Parathyroid adenoma (tissue), 2 donors: Measurements from ENCODE around the gene SFXN1.
A peak's percentile ranks its signal among the peaks of the same experiment; 100 is the strongest.
"Not testable (repeated sequence)": the region's sequence is repeated elsewhere in the genome, so short reads cannot be mapped to it uniquely, and the experiment has no call there.

Experiments
- H2AFZ ChIP-seq: fragments of 300-600 bp; sonication (generic); one replicate; pipeline ENCODE4 v1.7.0; 2017; ENCODE audit warnings: antibody characterized with exemption, mild to moderate bottlenecking
- H3K27ac ChIP-seq: fragments of 300-600 bp; sonication (generic); one replicate; pipeline ENCODE4 v1.7.0; 2017
- H3K27me3 ChIP-seq: fragments of 300-600 bp; sonication (generic); one replicate; pipeline ENCODE4 v1.7.0; 2017; ENCODE audit warnings: low read length; ENCODE audit not compliant: control insufficient read depth, insufficient read depth
- H3K36me3 ChIP-seq: fragments of 300-600 bp; sonication (generic); one replicate; pipeline ENCODE4 v1.7.0; 2017; ENCODE audit warnings: low read length; ENCODE audit not compliant: control insufficient read depth, insufficient read depth
- H3K4me1 ChIP-seq: fragments of 300-600 bp; sonication (generic); one replicate; pipeline ENCODE4 v1.7.0; 2017; ENCODE audit warnings: control low read depth
- H3K4me2 ChIP-seq: fragments of 300-600 bp; sonication (generic); one replicate; pipeline ENCODE4 v1.7.0; 2017; ENCODE audit warnings: low read length
- H3K4me3 ChIP-seq: fragments of 300-600 bp; sonication (generic); one replicate; pipeline ENCODE4 v1.7.0; 2017; ENCODE audit warnings: low read depth, low read length
- H3K79me2 ChIP-seq: fragments of 300-600 bp; sonication (generic); one replicate; pipeline ENCODE4 v1.7.0; 2017; ENCODE audit warnings: control low read depth
- H3K9ac ChIP-seq: fragments of 300-600 bp; sonication (generic); one replicate; pipeline ENCODE4 v1.7.0; 2017; ENCODE audit warnings: mild to moderate bottlenecking
- H3K9me3 ChIP-seq: fragments of 300-600 bp; sonication (generic); one replicate; pipeline ENCODE4 v1.7.0; 2017; ENCODE audit warnings: low read length; ENCODE audit not compliant: control insufficient read depth
- CTCF ChIP-seq: fragments of 300-600 bp; sonication (generic); IDR thresholded peaks from one replicate; pipeline ENCODE4 v1.7.0; 2017; ENCODE audit warnings: antibody characterized with exemption, mild to moderate bottlenecking
- donor health status: primary hyperparathyroidism.

The SFXN1 gene

DNA sequence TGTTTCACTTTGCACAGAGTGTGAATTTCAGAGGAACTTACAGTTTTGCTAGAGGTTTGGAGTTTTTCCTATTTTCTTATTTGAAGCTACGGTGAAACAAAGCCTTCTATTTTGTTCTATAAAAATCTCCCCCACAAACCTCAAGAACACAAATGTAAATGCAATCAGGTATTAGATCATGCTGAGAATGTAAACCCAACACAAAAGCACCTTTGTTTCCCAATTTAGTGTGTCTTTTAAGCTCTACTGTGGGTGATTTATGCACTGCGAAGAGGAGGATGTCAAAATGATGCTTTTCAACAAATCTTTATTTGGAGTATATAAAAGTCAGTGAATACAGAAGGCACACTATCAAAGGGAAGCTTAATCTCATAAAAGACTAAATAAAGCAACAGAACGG is 30.1 kb upstream of the SFXN1 start:
- no peak overlapping the region for H3K27ac ChIP-seq
- H3K36me3 ChIP-seq: no peaks in the 10 kb centered on the region
- no peaks in the 10 kb centered on the region for H3K9me3 ChIP-seq
- no peak overlapping the region for H3K4me2 ChIP-seq
- H3K4me1 ChIP-seq: peaks cover 4% of the 10 kb centered on the region
- H2AFZ ChIP-seq: peak overlapping the region; percentile 44
- H3K4me3 ChIP-seq: no peak overlapping the region
- H3K9ac ChIP-seq: no peak overlapping the region
- no peaks in the 10 kb centered on the region for H3K79me2 ChIP-seq
- peaks cover 4% of the 10 kb centered on the region for H3K27me3 ChIP-seq
- no peak for TF ChIP-seq CTCF

GRCh38 chr5:175452166-175452565 is 26.2 kb upstream of the SFXN1 start:
- H3K9ac ChIP-seq: no peak overlapping the region
- H3K4me2 ChIP-seq: no peak overlapping the region
- TF ChIP-seq CTCF: no peak
- H3K27me3 ChIP-seq: no peaks in the 10 kb centered on the region
- H3K27ac ChIP-seq: no peak overlapping the region
- H2AFZ ChIP-seq: no peak overlapping the region
- H3K9me3 ChIP-seq: no peaks in the 10 kb centered on the region
- H3K79me2 ChIP-seq: no peaks in the 10 kb centered on the region
- no peaks in the 10 kb centered on the region for H3K36me3 ChIP-seq
- H3K4me1 ChIP-seq: peaks cover 4% of the 10 kb centered on the region
- H3K4me3 ChIP-seq: no peak overlapping the region

DNA sequence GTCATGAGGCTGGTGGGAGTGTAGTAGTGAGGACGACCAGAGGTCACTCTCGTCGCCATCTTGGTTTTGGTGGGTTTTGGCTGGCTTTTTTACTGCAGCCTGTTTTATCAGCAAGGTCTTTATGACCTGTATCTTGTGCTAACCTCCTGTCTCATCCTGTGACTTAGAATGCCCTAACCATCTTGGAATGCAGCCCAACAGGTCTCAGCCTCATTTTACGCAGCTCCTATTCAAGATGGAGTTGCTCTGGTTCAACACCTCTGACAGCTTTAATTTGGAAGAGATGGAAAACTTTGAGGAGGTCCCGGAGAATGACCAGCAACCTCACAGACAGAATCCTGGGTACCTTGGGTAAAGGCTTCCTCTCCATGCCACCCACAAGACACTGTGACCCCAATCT is 24.0 kb upstream of the SFXN1 start:
- H3K4me3 ChIP-seq, H2AFZ ChIP-seq, H3K79me2 ChIP-seq, H3K36me3 ChIP-seq, H3K27ac ChIP-seq, H3K9me3 ChIP-seq, H3K4me1 ChIP-seq, H3K9ac ChIP-seq, H3K4me2 ChIP-seq, H3K27me3 ChIP-seq: not testable (repeated sequence)

DNA sequence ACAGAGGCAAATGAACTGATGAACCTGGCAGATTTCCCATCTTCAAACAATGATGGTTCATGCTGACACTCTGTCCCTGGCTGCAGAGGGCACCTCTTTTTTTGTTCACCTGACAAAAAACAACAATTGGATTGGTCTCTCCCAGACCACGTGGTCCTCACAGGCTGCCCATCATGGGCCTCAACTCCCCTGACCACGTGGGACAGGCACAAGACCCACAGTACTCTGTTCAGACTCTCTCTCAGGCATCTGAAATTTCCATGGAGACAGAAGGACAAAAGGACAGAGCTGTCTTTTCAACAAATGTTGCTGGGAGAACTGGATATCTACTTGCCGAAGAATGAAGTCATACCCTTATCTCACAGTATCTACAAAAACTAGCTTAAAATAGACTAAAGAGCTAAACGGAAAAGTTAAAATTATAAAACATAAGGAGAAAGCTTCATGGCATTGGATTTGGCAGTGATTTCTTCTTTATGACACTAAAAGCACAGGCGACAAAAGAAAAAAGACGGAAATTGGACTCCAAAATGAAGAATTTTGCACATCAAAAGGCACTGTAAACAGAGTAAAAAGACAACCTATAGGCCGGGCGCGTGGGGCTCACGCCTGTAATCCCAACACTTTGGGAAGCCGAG is 22.1 kb upstream of the SFXN1 start:
- Histone ChIP-seq H3K9ac (no peak overlapping the region), H3K27ac (no peak overlapping the region), H3K4me2 (no peak overlapping the region), H3K36me3 (no peaks in the 10 kb centered on the region), H3K27me3 (no peaks in the 10 kb centered on the region), H3K9me3 (no peaks in the 10 kb centered on the region), H3K4me1 (no peaks in the 10 kb centered on the region), H3K79me2 (no peaks in the 10 kb centered on the region), H2AFZ (peak overlapping the region; percentile 1), H3K4me3 (no peak overlapping the region)
- TF ChIP-seq CTCF: no peak

GRCh38 chr5:175457466-175457865 is 20.9 kb upstream of the SFXN1 start:
- Histone ChIP-seq H3K4me3 (no peak overlapping the region), H3K27me3 (no peaks in the 10 kb centered on the region)
- no peak for TF ChIP-seq CTCF

More at GRCh38 chr5:175457466-175457865, 20.9 kb upstream of the SFXN1 start:
- Histone ChIP-seq H2AFZ (no peak overlapping the region), H3K9ac (no peak overlapping the region), H3K9me3 (no peaks in the 10 kb centered on the region), H3K79me2 (no peaks in the 10 kb centered on the region), H3K4me2 (no peak overlapping the region), H3K27ac (no peak overlapping the region), H3K36me3 (no peaks in the 10 kb centered on the region), H3K4me1 (no peaks in the 10 kb centered on the region)
